DOHH2 (cell line): ENCODE data around the gene FAM227B.

Experiments
- H3F3A ChIP-seq: fragments of 200-600 bp; sonication (generic), shearing (Covaris generic); 2 replicates; pipeline ENCODE4 v1.6.0; 2016; ENCODE audit warnings: antibody characterized with exemption, mild to moderate bottlenecking; ENCODE audit not compliant: control insufficient read depth, insufficient read depth
- H3K27ac ChIP-seq: fragments of 200-600 bp; sonication (generic); 2 replicates; pipeline ENCODE4 v1.5.1; 2014; ENCODE audit warnings: low read depth, mild to moderate bottlenecking, low read length, moderate library complexity
- H3K27me3 ChIP-seq: fragments of 200-600 bp; sonication (generic); 2 replicates; pipeline ENCODE4 v1.6.1; 2014; ENCODE audit warnings: mild to moderate bottlenecking, low read length, mixed read lengths; ENCODE audit not compliant: control insufficient read depth
- H3K36me3 ChIP-seq: fragments of 200-600 bp; sonication (generic); 2 replicates; pipeline ENCODE4 v1.6.1; 2014; ENCODE audit warnings: mild to moderate bottlenecking, low read length, moderate library complexity, mixed read lengths; ENCODE audit not compliant: control insufficient read depth
- H3K4me1 ChIP-seq: fragments of 200-600 bp; sonication (generic); 2 replicates; pipeline ENCODE4 v1.6.1; 2014; ENCODE audit warnings: mild to moderate bottlenecking, low read length, mixed read lengths; ENCODE audit not compliant: control insufficient read depth
- H3K4me2 ChIP-seq: fragments of 200-600 bp; sonication (generic); 2 replicates; pipeline ENCODE4 v1.6.0; 2014; ENCODE audit warnings: mild to moderate bottlenecking, low read length, moderate library complexity
- H3K4me3 ChIP-seq: fragments of 200-600 bp; sonication (generic); 2 replicates; pipeline ENCODE4 v1.5.1; 2014; ENCODE audit warnings: mild to moderate bottlenecking, low read length, mixed read lengths
- H3K79me2 ChIP-seq: fragments of 200-600 bp; sonication (generic); 2 replicates; pipeline ENCODE4 v1.6.1; 2014; ENCODE audit warnings: mild to moderate bottlenecking, low read length, mixed read lengths; ENCODE audit not compliant: control insufficient read depth
- H3K9me2 ChIP-seq: fragments of 200-600 bp; sonication (generic); replicated peaks from 2 replicates; pipeline ENCODE4 v1.6.1; 2014; ENCODE audit warnings: mild to moderate bottlenecking, low read length, mixed read lengths; ENCODE audit not compliant: control insufficient read depth
- H3K9me3 ChIP-seq: fragments of 200-600 bp; sonication (generic); 2 replicates; pipeline ENCODE4 v1.6.1; 2014; ENCODE audit warnings: antibody characterized with exemption, low read length, mixed read lengths; ENCODE audit not compliant: control insufficient read depth, insufficient read depth
- H4K20me1 ChIP-seq: fragments of 200-600 bp; sonication (generic); 2 replicates; pipeline ENCODE4 v1.6.0; 2014; ENCODE audit warnings: low read depth, mild to moderate bottlenecking, antibody characterized with exemption, low read length, moderate library complexity; ENCODE audit not compliant: control insufficient read depth, insufficient read depth
- CTCF ChIP-seq: fragments of 200-600 bp; sonication (generic); IDR thresholded peaks from one replicate; pipeline ENCODE4 v1.5.1; 2014; ENCODE audit warnings: antibody characterized with exemption, mild to moderate bottlenecking, low read depth, low read length; ENCODE audit not compliant: poor library complexity, severe bottlenecking
- EZH2phosphoT487 ChIP-seq: fragments of 200-600 bp; sonication (generic); IDR thresholded peaks from 2 replicates; pipeline ENCODE4 v1.6.1; 2017; ENCODE audit warnings: borderline replicate concordance, mild to moderate bottlenecking, antibody characterized with exemption, low read length, moderate library complexity, mixed read lengths

The FAM227B gene

GRCh38 chr15:49625460-49626036 is 4.9 kb upstream of the FAM227B start:
- no peak overlapping the region for H3K4me3 ChIP-seq
- no peak overlapping the region for H3K27ac ChIP-seq
- H3K4me1 ChIP-seq = peaks cover 8% of the 10 kb centered on the region
- no peaks in the 10 kb centered on the region for H3F3A ChIP-seq
- H3K4me2 ChIP-seq = no peak overlapping the region
- no peaks in the 10 kb centered on the region for H4K20me1 ChIP-seq
- peaks cover 41% of the 10 kb centered on the region for H3K79me2 ChIP-seq
- no peaks in the 10 kb centered on the region for H3K9me2 ChIP-seq
- H3K9me3 ChIP-seq = peaks cover 4% of the 10 kb centered on the region
- H3K36me3 ChIP-seq = peaks cover 43% of the 10 kb centered on the region
- H3K27me3 ChIP-seq = no peaks in the 10 kb centered on the region
- TF ChIP-seq CTCF (no peak), EZH2phosphoT487 (no peak)

GRCh38 chr15:49624056-49624455 is 3.4 kb upstream of the FAM227B start:
- peaks cover 17% of the 10 kb centered on the region for H3K4me1 ChIP-seq
- no peaks in the 10 kb centered on the region for H4K20me1 ChIP-seq
- peaks cover 4% of the 10 kb centered on the region for H3K9me3 ChIP-seq
- H3K9me2 ChIP-seq = no peaks in the 10 kb centered on the region
- H3K79me2 ChIP-seq = peaks cover 47% of the 10 kb centered on the region
- peaks cover 43% of the 10 kb centered on the region for H3K36me3 ChIP-seq
- no peaks in the 10 kb centered on the region for H3F3A ChIP-seq
- no peak overlapping the region for H3K4me3 ChIP-seq
- TF ChIP-seq EZH2phosphoT487 (no peak), CTCF (no peak)
- no peak overlapping the region for H3K4me2 ChIP-seq
- no peaks in the 10 kb centered on the region for H3K27me3 ChIP-seq
- H3K27ac ChIP-seq = no peak overlapping the region

- H3K4me2 ChIP-seq = peak overlapping the region; percentile 88
- peaks cover 47% of the 10 kb centered on the region for H3K79me2 ChIP-seq
- H3K4me1 ChIP-seq = peaks cover 17% of the 10 kb centered on the region
- H3K27ac ChIP-seq = no peak overlapping the region
- no peaks in the 10 kb centered on the region for H4K20me1 ChIP-seq
- H3K9me3 ChIP-seq = peaks cover 4% of the 10 kb centered on the region
- TF ChIP-seq CTCF (no peak), EZH2phosphoT487 (no peak)
- no peaks in the 10 kb centered on the region for H3F3A ChIP-seq
- H3K4me3 ChIP-seq = no peak overlapping the region
- H3K36me3 ChIP-seq = peaks cover 41% of the 10 kb centered on the region
- no peaks in the 10 kb centered on the region for H3K27me3 ChIP-seq
- no peaks in the 10 kb centered on the region for H3K9me2 ChIP-seq
Observed at GRCh38 chr15:49622561-49622960, 1.9 kb upstream of the FAM227B start.

GRCh38 chr15:49621887-49622286 is 1.3 kb upstream of the FAM227B start:
- peak overlapping the region; percentile 80 for H3K4me3 ChIP-seq
- no peaks in the 10 kb centered on the region for H3K27me3 ChIP-seq
- H3F3A ChIP-seq = no peaks in the 10 kb centered on the region
- H3K36me3 ChIP-seq = peaks cover 37% of the 10 kb centered on the region
- no peaks in the 10 kb centered on the region for H4K20me1 ChIP-seq
- TF ChIP-seq EZH2phosphoT487 (no peak), CTCF (no peak)
- peaks cover 17% of the 10 kb centered on the region for H3K4me1 ChIP-seq
- peaks cover 47% of the 10 kb centered on the region for H3K79me2 ChIP-seq
- H3K9me2 ChIP-seq = no peaks in the 10 kb centered on the region
- peak overlapping the region; percentile 88 for H3K4me2 ChIP-seq
- H3K9me3 ChIP-seq = peaks cover 4% of the 10 kb centered on the region
- no peak overlapping the region for H3K27ac ChIP-seq
